Suprapubic skin (tissue), 4 donors: Measurements from ENCODE around the gene FES.

ENCODE experiments used
- CTCF ChIP-seq, 2 donors: fragments of 200-600 bp in 1 of 2; fragments of 450-650 bp in 1 of 2; sonication (generic) in 1 of 2; IDR thresholded peaks; one replicate each; pipeline ENCODE4 v1.5.1; 2016 to 2019; ENCODE audit warnings: antibody characterized with exemption in 2 of 2, mild to moderate bottlenecking in 1 of 2, moderate library complexity in 1 of 2
- EP300 ChIP-seq: sonication (generic); formaldehyde crosslinking; IDR thresholded peaks from one replicate; pipeline ENCODE4 v1.6.1; 2017; ENCODE audit warnings: antibody characterized with exemption
- POLR2A ChIP-seq, 2 donors: fragments of 450-650 bp; IDR thresholded peaks; one replicate each; pipeline ENCODE4 v1.6.1; 2017; ENCODE audit warnings: antibody characterized with exemption in 2 of 2, mild to moderate bottlenecking in 2 of 2, moderate library complexity in 2 of 2
- POLR2AphosphoS5 ChIP-seq, 3 donors: sonication (generic); formaldehyde crosslinking; IDR thresholded peaks; one replicate each; pipeline ENCODE4 v1.6.1; 2017; ENCODE audit warnings: antibody characterized with exemption in 3 of 3

- TF ChIP-seq CTCF (IDR thresholded peaks at IDR 0.05) (no peak), EP300 (no peak), POLR2A (IDR thresholded peaks at IDR 0.05) (no peak), POLR2AphosphoS5 (IDR thresholded peaks at IDR 0.05) (no peak)
Measured at GRCh38 chr15:90906181-90906849, 22.0 kb downstream of the FES start.
